Astrocyte (in vitro differentiated cells and primary cell): ENCODE data around the gene FAM53B. TPM values are rescaled to one million over a fixed set of nuclear protein-coding genes. Genes with fewer than 3 reads are reported as not detected.

ENCODE experiments used
- DNase-seq: peaks from one replicate; pipeline ENCODE4 v3.0.0-alpha.2; 2010; ENCODE audit warnings: low read depth
- FAIRE-seq: peaks from 2 replicates; lab custom pipeline; 2011; peaks lifted over from hg19 to GRCh38; lab: Jason Lieb, UNC
- H2AFZ ChIP-seq: 2 replicates; pipeline ENCODE4 v1.6.0; 2012; ENCODE audit warnings: low read depth, low read length, inconsistent platforms
- H3K27ac ChIP-seq: 2 replicates; pipeline ENCODE4 v1.5.1; 2011; ENCODE audit warnings: low read depth, low read length, inconsistent platforms
- H3K27me3 ChIP-seq: 2 replicates; pipeline ENCODE4 v1.6.0; 2011; ENCODE audit warnings: low read length, inconsistent platforms; ENCODE audit not compliant: insufficient read depth
- H3K36me3 ChIP-seq: 2 replicates; pipeline ENCODE4 v1.5.1; 2011; ENCODE audit warnings: low read length, inconsistent platforms; ENCODE audit not compliant: insufficient read depth
- H3K4me1 ChIP-seq: 2 replicates; pipeline ENCODE4 v1.5.1; 2011; ENCODE audit warnings: low read length, inconsistent platforms; ENCODE audit not compliant: insufficient read depth
- H3K4me2 ChIP-seq: 2 replicates; pipeline ENCODE4 v1.6.0; 2012; ENCODE audit warnings: low read length, inconsistent platforms
- H3K4me3 ChIP-seq: 2 replicates; pipeline ENCODE4 v1.5.1; 2011; ENCODE audit warnings: low read depth, mild to moderate bottlenecking, low read length, inconsistent platforms; ENCODE audit not compliant: insufficient read depth
- H3K79me2 ChIP-seq: 2 replicates; pipeline ENCODE4 v1.6.0; 2012; ENCODE audit warnings: mild to moderate bottlenecking, low read length, inconsistent platforms; ENCODE audit not compliant: insufficient read depth
- H3K9ac ChIP-seq: 2 replicates; pipeline ENCODE4 v1.6.0; 2012; ENCODE audit warnings: mild to moderate bottlenecking, low read length, inconsistent platforms
- H3K9me3 ChIP-seq: 2 replicates; pipeline ENCODE4 v1.5.1; 2012; ENCODE audit warnings: low read depth, mild to moderate bottlenecking, low read length, inconsistent platforms; ENCODE audit not compliant: insufficient read depth
- H4K20me1 ChIP-seq: 2 replicates; pipeline ENCODE4 v1.6.0; 2012; ENCODE audit warnings: low read length, inconsistent platforms; ENCODE audit not compliant: insufficient read depth
- H3K27ac Mint-ChIP-seq: one replicate; pipeline ENCODE4 v1.8.0; 2021; ENCODE audit warnings: mild to moderate bottlenecking, mixed read lengths; ENCODE audit not compliant: unreplicated experiment
- H3K27me3 Mint-ChIP-seq: one replicate; pipeline ENCODE4 v1.8.0; 2021; ENCODE audit warnings: low read depth, mixed read lengths; ENCODE audit not compliant: unreplicated experiment
- H3K36me3 Mint-ChIP-seq: one replicate; pipeline ENCODE4 v1.8.0; 2021; ENCODE audit warnings: low read depth, mixed read lengths; ENCODE audit not compliant: unreplicated experiment
- H3K4me1 Mint-ChIP-seq: one replicate; pipeline ENCODE4 v1.8.0; 2021; ENCODE audit warnings: low read depth, mixed read lengths; ENCODE audit not compliant: unreplicated experiment
- H3K4me3 Mint-ChIP-seq: one replicate; pipeline ENCODE4 v1.8.0; 2021; ENCODE audit warnings: mild to moderate bottlenecking, moderate library complexity, mixed read lengths; ENCODE audit not compliant: unreplicated experiment
- H3K9me3 Mint-ChIP-seq: one replicate; pipeline ENCODE4 v1.8.0; 2021; ENCODE audit warnings: mild to moderate bottlenecking, mixed read lengths; ENCODE audit not compliant: unreplicated experiment
- CTCF ChIP-seq: IDR thresholded peaks from 2 replicates; pipeline ENCODE4 v1.5.1; 2011; ENCODE audit warnings: low read depth, mild to moderate bottlenecking, inconsistent platforms, low read length, moderate library complexity; ENCODE audit not compliant: insufficient read depth
- EZH2 ChIP-seq: IDR thresholded peaks from 2 replicates; pipeline ENCODE4 v1.6.1; 2012; ENCODE audit warnings: mild to moderate bottlenecking, low read length, inconsistent platforms; ENCODE audit not compliant: insufficient read depth
- total RNA-seq: library from RNA; stranded (reverse); gene quantifications from 2 replicates; pipeline ENCODE4 v1.2.1, GENCODE V29; 2021

The FAM53B gene
- total RNA-seq, 1 donor from 2014 or later, result 12.9 TPM

- peaks cover 12% of the 10 kb centered on the region for H3K4me1 Mint-ChIP-seq
- H3K27ac Mint-ChIP-seq, result no peak overlapping the region
- H3K27ac ChIP-seq, result no peak overlapping the region
- TF ChIP-seq EZH2 (no peak), CTCF (no peak)
- DNase-seq, result no peak
- H3K4me1 ChIP-seq, result peaks cover 15% of the 10 kb centered on the region
- peaks cover 31% of the 10 kb centered on the region for H3K36me3 Mint-ChIP-seq
- H4K20me1 ChIP-seq, result peaks cover 41% of the 10 kb centered on the region
- no peak for FAIRE-seq
- H3K36me3 ChIP-seq, result peaks cover 2% of the 10 kb centered on the region
- H3K27me3 Mint-ChIP-seq, result no peaks in the 10 kb centered on the region
- H3K9ac ChIP-seq, result no peak overlapping the region
- no peaks in the 10 kb centered on the region for H3K79me2 ChIP-seq
- H3K4me2 ChIP-seq, result no peak overlapping the region
- H3K4me3 Mint-ChIP-seq, result no peak overlapping the region
- no peak overlapping the region for H2AFZ ChIP-seq
- no peak overlapping the region for H3K4me3 ChIP-seq
- no peaks in the 10 kb centered on the region for H3K9me3 ChIP-seq
- H3K9me3 Mint-ChIP-seq, result no peaks in the 10 kb centered on the region
- H3K27me3 ChIP-seq, result no peaks in the 10 kb centered on the region
These were observed 46.2 kb downstream of the FAM53B start for GRCh38 chr10:124697837-124698544.

GRCh38 chr10:124697443-124697836 is 46.7 kb downstream of the FAM53B start:
- DNase-seq (no peak), FAIRE-seq (no peak)
- no peak overlapping the region for H3K9ac ChIP-seq
- no peaks in the 10 kb centered on the region for H3K9me3 ChIP-seq
- H3K27ac Mint-ChIP-seq, result no peak overlapping the region
- H3K27me3 Mint-ChIP-seq, result no peaks in the 10 kb centered on the region
- peaks cover 31% of the 10 kb centered on the region for H3K36me3 Mint-ChIP-seq
- H4K20me1 ChIP-seq, result peaks cover 36% of the 10 kb centered on the region
- no peak overlapping the region for H2AFZ ChIP-seq
- no peak overlapping the region for H3K4me3 Mint-ChIP-seq
- peaks cover 2% of the 10 kb centered on the region for H3K36me3 ChIP-seq
- no peak overlapping the region for H3K4me3 ChIP-seq
- H3K4me1 Mint-ChIP-seq, result peaks cover 12% of the 10 kb centered on the region
- no peak overlapping the region for H3K27ac ChIP-seq
- peaks cover 14% of the 10 kb centered on the region for H3K4me1 ChIP-seq
- no peaks in the 10 kb centered on the region for H3K9me3 Mint-ChIP-seq
- no peaks in the 10 kb centered on the region for H3K79me2 ChIP-seq
- no peak overlapping the region for H3K4me2 ChIP-seq
- H3K27me3 ChIP-seq, result no peaks in the 10 kb centered on the region
- TF ChIP-seq CTCF, result no peak
- no peak for TF ChIP-seq EZH2
